GM19324 (cell line): Measurements from ENCODE around the gene KHK.
"Not testable (repeated sequence)": the region's sequence is repeated elsewhere in the genome, so short reads cannot be mapped to it uniquely, and the experiment has no call there.

ENCODE experiments used
- ATAC-seq: cut with Tn5 transposase; IDR thresholded peaks from one replicate; pipeline ENCODE4 v1.9.1; 2021; ENCODE audit warnings: mild to moderate bottlenecking, moderate library complexity; ENCODE audit not compliant: unreplicated experiment, low FRiP score

The KHK gene

DNA sequence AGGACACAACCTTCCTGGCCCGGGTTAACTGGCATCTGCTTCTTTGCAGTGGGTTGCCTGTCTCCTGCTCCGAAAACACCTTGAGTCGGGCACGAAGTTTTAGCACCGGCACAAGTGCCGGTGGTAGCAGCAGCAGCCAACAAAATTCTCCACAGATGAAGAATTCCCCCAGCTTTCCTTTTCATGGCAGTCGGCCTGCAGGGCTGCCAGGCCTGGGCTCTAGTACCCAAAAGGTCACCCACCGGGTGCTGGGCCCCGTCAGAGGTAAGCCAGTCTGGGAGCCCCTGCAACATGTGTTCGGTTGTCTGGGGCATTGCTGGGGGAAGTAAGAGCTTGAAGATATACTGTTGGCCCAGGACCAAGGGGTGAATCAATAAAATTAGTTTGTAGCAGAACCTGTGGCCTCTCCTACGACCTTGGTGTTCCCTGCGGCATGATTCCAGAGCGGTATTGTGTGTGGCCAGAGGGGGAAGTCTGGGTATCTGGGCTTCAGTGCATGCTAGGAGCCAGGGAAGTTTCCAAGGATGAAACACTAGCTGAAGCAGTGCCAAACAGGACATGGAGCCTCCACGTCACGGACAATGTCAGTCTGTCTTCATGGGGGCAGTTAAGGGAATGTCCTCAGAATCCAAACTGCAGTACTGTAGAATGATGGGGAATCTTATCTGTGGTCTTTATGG, 27.3 kb upstream of the KHK start:
- ATAC-seq, result no peak

DNA sequence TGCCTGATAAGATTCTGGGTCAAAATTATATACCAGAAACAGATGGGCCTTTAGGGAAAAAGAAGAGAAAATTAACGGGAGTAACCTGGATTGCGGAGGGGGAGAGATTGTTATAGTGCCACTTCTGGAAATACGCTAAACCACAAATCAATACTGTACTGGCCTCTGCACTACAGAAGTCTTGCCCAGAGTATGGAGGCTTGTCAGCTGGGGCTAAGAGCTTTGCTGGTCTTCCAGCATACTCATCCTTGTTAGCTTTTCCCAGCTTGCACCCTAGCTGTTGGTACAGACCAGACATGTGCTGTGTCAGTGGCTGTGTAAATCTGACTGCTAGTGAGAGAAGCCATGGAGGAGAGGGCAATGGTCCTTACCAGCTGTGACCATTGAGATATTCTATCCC, 26.2 kb upstream of the KHK start:
- ATAC-seq, result no peak

DNA sequence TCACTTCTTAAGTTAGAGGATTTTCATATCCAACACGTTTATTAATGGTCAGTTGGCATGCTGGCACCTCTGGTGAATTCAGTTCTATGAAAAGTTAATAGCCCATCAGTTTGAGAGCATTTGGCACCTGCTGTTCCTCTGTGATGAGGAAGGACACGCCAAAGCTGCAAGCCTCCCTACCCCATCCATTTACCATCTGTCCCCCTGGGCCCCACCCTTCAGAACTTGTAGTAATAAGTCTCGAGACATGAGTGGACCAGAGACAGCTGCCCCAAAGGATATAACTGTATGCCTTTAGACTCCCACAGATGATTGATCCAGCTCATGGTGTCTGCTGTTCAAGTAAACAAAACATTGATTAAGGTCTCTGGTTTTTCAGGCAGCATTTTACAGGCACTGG, 21.4 kb upstream of the KHK start:
- ATAC-seq, result no peak

DNA sequence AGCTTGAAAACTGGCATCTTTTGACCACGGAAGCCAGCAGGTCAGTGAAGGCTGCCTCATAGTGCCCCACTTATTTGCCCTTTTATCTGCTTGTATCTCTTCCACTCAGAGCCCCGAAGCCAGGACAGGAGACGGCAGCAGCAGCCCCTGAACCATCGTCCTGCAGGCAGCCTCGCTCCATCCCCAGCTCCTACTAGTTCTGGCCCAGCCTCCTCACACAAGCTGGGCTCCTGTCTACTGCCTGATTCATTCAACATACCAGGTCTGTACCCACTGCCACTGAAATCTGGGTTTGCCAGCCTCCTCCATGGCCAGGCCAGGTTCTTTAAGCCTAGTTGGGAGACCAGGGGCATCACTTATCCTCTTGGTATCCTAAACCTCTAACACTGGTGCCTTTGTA, 19.2 kb upstream of the KHK start:
- no peak for ATAC-seq

DNA sequence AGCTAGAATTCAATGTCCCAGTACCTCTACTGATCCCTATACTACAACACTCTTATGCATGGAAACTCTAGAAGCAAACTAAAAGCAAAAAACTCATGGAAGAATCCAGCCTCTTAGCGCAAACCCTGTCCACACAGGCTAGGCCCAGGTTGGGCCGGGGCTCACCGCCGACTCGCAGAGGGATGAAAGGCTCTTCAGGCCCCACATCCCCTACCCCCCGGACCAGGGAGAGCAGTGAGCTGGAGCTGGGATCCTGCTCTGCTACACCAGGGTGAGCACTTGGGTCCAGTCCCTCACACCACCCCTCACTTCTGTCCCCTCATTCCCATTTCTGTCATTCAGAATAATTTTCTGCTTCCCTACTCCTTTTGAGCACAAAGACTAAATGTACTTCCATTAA, 17.1 kb upstream of the KHK start:
- ATAC-seq, result no peak

- ATAC-seq, result no peak
These were observed 16.5 kb upstream of the KHK start for GRCh38 chr2:27069961-27070618.

DNA sequence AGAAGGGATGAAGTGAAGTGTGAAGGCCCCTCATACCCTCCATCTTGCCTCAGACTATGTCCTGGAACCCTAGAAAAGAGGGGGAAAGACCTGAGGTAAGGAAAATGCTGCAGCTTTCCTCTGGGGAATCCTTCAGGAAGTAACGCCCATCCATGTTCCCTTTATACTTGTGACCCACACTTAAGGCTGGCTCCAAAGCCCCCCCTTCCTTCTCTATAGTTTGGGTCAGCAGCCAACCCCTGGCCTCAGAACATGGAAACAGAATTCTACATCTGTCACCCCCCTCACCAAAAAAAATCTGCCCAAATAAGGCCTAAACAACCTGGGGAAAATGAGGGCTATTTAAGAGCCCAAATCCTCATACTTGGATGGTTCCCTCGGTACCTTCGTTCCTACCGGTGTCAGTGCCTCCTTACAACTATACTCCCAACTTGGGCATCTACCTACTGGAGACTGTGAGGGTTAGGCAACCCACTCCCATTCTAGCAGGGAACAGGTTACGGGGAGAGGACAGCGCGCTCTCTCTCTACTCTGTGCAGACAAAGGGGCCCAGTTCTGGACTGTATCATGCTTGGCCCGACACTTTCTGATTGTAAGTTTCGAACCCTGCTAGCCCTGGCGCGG, 15.8 kb upstream of the KHK start:
- no peak for ATAC-seq

DNA sequence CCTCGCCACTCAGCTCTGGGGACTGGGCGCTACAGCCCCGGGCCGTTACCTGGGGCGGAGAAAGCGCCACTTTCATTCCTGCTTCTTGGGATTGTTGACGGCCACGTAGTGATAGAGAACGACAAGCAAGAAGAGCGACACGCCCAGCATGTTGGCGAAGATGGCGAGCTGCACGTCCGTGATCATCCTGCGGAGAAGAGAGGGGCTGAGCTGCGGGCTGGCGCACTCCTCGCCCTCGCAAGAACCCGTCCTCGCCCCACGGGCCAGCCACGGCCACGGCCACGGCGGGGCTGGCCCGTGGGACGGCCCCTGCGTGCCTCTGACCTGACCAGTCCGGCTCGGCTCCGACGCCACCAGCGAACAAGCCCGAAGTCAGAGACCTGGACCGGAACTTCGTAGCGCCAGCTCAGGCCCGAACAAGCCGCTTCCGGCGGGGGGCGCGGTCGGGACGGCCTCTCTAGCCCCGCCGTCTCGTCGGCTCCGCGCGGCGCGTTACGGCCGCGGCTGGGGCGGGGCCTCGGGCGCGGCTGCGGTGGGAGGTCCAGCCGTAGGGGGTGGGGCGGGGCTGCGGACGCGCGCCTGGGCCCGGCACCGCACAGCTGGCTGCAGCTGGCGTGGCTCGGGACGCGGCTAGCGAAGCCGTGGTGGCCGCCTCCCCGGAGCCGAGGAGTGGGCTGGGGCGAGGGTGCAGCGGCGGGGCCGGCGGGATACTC, 15.1 kb upstream of the KHK start, which contains the start of gene OST4:
Gene OST4, minus strand, starts transcription at position 378 of the 713 bp plus-strand sequence.
- ATAC-seq, result peak; percentile 87

GRCh38 chr2:27071990-27072830, 14.4 kb upstream of the KHK start:
- no peak for ATAC-seq

DNA sequence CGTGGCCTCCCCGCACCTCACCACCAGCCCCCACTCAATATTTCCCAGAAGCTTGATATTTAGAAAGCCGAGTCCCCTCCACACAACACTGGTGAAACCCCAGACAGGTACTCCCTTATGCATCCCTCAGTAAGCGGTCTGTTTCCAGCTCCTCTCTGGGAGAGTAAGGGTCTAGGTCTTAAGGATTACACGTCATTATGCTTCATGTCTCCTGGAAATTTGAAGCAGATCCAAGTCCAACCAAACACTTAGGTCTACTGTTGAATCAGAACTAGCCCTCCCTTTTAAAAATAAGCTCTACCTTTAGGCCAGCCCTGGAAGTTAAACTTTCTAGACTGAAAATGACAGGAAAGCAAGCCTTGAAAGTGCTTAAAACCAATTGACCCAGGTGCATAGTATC, 13.7 kb upstream of the KHK start:
- ATAC-seq, result no peak

GRCh38 chr2:27073782-27074181, 12.8 kb upstream of the KHK start:
- ATAC-seq, result no peak

- ATAC-seq, result no peak
These were observed 11.6 kb upstream of the KHK start for GRCh38 chr2:27074738-27075565.

DNA sequence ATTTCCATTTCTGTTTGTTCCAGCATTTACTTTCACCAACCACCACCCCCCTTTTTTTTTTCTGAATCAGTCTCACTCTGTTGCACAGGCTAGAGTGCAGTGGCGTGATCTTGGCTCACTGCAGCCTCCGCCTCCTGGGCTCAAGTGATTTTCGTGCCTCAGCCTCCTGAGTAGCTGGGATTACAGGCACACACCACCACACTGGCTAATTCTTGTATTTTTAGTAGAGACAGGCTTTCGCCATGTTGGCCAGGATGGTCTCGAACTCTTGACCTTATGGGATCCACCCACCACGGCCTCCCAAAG, 11.1 kb upstream of the KHK start:
- not testable (repeated sequence) for ATAC-seq

DNA sequence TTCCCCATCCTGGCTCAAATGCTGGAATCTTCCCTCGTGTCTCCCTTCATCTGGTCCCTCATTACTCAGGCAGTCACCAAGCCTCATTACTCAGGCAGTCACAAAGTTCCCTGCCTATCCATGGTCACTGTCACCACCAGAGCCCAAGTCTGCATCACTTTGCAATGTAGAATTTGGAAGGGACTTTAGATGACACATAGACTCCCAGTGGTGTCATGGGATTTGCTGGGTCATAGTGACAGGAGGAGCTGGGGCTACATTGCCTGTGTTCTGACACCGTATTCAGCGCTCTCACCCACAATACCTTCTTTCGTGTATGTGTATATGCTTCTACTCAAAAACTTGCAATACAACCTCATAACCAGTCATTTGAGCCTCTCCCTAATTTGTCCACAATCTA, 10.2 kb upstream of the KHK start:
- no peak for ATAC-seq

- ATAC-seq, result no peak
These were observed 9.3 kb upstream of the KHK start for GRCh38 chr2:27077231-27077630.

- no peak for ATAC-seq
These were observed 8.0 kb upstream of the KHK start, which contains the start of gene EMILIN1 for GRCh38 chr2:27078267-27079194. EMILIN1 (plus strand) TSS chr2:27078615; CDS start chr2:27079066, 451 bp downstream.

GRCh38 chr2:27079233-27080139, 7.1 kb upstream of the KHK start:
- ATAC-seq, result no peak

GRCh38 chr2:27080140-27080469, 6.5 kb upstream of the KHK start:
- ATAC-seq, result no peak
